Measurements from ENCODE around the gene FBXW5.

Gene FBXW5

GRCh38 chr9:136907011-136907914, 37.3 kb downstream of the FBXW5 start:
- FAIRE-seq, result no peak

GRCh38 chr9:136906266-136906665, 38.3 kb downstream of the FBXW5 start:
- no peak for FAIRE-seq

GRCh38 chr9:136903041-136903554, 41.4 kb downstream of the FBXW5 start:
- FAIRE-seq, result peak; percentile 90

GRCh38 chr9:136902259-136902821, 42.2 kb downstream of the FBXW5 start:
- FAIRE-seq, result no peak

- no peak for FAIRE-seq
Observed at GRCh38 chr9:136901516-136902258, 42.9 kb downstream of the FBXW5 start.

- FAIRE-seq, result no peak
Observed at GRCh38 chr9:136900988-136901515, 43.5 kb downstream of the FBXW5 start.

DNA sequence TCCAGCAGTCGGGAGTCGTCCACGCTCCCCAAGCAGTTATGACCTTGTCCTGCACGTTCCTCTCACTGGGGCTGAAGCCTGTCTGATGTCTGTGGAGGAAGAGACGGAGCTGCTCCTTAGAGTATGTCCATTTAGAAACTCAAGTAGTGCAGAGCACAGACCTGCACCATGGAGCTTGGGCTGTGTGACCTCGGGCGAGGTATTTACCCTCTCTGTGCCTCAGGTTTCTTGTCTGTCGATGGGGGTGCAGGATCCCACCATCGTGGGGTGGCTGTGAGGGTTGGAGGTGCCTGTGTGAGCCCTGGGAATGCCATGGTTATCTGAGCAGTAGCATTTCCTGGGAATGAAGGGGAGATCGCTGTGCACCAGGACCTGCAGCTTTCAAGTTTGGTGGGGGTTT, 44.0 kb downstream of the FBXW5 start:
- FAIRE-seq, result no peak

GRCh38 chr9:136899196-136899595, 45.3 kb downstream of the FBXW5 start:
- no peak for FAIRE-seq

DNA sequence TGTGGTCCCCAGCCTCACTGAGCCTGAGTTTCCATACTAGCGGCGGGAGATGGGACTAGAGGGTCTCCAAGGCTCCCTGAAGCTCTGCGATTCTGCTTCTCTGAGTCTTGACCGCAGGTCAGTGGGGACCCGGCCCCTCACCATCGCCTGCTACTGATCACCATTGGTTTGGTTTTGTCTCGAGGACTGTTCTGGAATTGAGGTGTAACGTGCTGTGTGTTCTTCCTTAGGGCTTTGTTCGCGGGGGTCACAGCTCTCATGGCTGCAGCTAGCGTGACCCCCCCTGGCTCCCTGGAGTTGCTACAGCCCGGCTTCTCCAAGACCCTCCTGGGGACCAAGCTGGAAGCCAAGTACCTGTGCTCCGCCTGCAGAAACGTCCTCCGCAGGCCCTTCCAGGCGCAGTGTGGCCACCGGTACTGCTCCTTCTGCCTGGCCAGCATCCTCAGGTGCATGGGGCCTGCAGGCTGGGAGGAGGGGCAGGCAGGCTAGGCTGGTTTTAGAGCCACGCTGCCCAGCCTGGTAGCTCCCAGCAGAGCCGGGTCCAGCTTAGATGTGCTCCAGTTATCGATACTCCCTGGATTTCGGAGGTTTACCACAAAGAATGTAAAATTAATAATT, 45.9 kb downstream of the FBXW5 start:
- FAIRE-seq, result no peak

- FAIRE-seq, result no peak
Observed at GRCh38 chr9:136896027-136896426, 48.5 kb downstream of the FBXW5 start.

GRCh38 chr9:136890661-136891060, 53.9 kb downstream of the FBXW5 start:
- FAIRE-seq, result no peak
